Measurements from ENCODE around the gene UBE3B.

DNA sequence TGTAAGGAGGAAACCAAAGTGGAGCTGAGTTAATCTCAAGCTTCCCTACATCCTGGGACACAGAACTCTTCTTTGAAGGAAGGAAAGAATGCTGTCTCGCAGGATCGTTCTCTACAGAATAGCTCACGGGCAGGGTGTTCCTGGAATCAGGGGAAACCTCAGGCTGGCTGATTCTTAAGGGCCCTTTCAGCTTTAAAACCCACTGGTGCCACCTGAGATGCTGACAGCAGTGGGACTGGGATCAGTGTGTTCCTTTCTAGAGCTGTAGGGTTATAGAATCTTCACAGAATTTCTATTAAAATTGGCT, 47.8 kb downstream of the UBE3B start:
- TF ChIP-seq, protein P1, sequence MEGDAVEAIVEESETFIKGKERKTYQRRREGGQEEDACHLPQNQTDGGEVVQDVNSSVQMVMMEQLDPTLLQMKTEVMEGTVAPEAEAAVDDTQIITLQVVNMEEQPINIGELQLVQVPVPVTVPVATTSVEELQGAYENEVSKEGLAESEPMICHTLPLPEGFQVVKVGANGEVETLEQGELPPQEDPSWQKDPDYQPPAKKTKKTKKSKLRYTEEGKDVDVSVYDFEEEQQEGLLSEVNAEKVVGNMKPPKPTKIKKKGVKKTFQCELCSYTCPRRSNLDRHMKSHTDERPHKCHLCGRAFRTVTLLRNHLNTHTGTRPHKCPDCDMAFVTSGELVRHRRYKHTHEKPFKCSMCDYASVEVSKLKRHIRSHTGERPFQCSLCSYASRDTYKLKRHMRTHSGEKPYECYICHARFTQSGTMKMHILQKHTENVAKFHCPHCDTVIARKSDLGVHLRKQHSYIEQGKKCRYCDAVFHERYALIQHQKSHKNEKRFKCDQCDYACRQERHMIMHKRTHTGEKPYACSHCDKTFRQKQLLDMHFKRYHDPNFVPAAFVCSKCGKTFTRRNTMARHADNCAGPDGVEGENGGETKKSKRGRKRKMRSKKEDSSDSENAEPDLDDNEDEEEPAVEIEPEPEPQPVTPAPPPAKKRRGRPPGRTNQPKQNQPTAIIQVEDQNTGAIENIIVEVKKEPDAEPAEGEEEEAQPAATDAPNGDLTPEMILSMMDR (optimal IDR thresholded peaks at IDR 0.05 in 1 of 3, IDR thresholded peaks at IDR 0.05 in 1 of 3, conservative IDR thresholded peaks at IDR 0.05 in 1 of 3; ENCODE audit: extremely low read depth in 1 of 3, insufficient read depth in 2 of 3, low read length in 3 of 3): no peak
- TF ChIP-seq EZH2 (IDR thresholded peaks at IDR 0.05; ENCODE audit: low read length): no peak
